ENCODE data around the gene HMBS.
"Not testable (repeated sequence)": the region's sequence is repeated elsewhere in the genome, so short reads cannot be mapped to it uniquely, and the experiment has no call there.

The HMBS gene

DNA sequence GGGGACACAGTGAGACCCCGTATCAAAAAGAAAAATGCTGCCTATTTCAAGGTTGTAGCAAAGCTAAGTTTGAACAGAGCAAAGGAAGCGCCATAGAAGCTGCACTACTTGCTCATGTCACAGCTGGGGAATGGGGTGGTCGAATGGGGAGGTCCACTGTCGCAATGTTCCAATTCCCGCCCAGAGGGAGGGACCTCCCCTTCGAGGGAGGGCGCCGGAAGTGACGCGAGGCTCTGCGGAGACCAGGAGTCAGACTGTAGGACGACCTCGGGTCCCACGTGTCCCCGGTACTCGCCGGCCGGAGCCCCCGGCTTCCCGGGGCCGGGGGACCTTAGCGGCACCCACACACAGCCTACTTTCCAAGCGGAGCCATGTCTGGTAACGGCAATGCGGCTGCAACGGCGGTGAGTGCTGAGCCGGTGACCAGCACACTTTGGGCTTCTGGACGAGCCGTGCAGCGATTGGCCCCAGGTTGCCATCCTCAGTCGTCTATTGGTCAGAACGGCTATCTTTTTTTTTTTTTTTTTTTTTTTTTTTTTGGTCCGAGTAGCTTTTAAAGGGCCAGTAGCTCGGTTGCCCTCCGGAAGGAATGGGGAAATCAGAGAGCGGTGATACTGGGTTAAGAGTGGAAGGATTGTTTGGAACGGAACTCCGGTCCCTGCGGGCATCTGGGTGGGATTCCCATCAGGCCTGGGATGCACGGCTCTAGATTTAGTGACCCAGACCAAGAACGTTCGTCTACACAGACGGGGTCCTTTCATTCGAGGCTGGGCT, at the start of gene HMBS:
TSS of gene HMBS (plus strand) at position 219 of the 774 bp plus-strand sequence. CDS start at position 372, 153 bp downstream.
- peak; percentile 84 for DNase-seq (ENCODE audit: low read depth)

DNA sequence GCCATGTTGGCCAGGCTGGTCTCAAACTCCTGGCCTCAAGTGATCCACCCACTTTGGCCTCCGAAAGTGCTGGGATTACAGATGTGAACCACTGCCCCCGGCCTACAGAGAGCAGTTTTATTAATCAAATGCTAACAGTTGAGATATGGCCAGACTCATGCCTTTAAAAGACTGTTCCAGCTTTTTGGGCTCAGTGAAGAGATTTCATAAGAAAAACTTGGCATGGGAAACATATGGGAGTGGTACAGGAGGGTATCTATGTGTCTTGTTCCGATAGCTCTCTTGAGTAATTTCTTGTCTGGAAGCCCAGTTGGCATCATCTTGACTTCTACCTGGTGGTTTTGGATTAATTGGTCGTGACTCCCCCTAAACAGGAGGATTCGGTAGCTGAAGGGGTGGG, 45.8 kb upstream of the HMBS start:
- no peak for DNase-seq (ENCODE audit: low read depth)

- not testable (repeated sequence) for DNase-seq (ENCODE audit: low read depth)
Measured at GRCh38 chr11:119039471-119039870, 45.2 kb upstream of the HMBS start.

DNA sequence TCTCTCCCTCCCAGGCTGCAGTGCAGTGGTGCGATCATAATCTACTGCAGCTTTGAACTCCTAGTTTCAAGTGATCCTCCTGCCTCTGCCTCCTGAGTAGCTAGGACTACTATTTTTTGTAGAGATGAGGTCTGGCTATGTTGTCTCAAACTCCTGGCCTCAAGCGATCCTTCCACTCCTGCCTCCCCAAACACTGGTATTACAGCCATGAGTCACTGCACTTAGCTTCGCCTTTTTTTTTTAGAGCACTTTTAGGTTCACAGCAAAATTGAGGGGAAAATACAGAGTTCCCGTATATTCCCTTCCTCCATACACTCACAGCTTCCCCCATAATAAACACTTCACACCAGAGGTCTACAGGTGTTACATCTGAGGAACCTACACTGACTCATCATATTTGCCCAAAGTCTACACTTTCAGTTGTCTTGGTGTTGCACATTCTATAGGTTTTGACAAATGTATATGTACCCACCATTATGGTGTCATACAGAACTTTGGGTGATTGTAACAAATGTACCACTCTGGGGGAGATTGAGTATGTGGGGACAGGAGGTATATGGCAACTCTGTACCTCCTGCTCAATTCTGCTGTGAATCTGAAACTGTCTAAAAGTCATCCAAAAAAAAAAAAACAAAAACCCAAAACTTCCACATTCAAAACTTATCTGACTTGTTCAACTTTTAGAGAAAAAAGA, 42.7 kb upstream of the HMBS start:
- no peak for DNase-seq (ENCODE audit: low read depth)

DNA sequence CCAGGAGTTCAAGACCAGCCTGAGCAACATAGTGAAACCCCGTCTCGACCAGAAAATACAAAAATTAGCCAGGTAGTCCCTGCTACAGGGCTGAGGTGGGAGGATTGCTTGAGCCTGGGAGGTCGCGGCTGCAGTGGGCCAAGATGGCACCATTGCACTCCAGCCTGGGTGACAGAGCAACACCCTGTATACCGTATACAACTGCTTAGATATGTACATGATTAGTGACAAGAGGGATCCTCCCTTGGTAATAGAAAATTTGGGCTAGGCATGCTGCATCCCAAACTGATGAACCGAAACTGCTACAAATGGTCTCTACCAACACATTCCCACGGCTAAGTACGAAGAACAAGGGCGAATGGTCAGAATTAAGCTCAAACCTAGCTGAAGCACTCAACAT, 41.8 kb upstream of the HMBS start:
- DNase-seq (ENCODE audit: low read depth): no peak

DNA sequence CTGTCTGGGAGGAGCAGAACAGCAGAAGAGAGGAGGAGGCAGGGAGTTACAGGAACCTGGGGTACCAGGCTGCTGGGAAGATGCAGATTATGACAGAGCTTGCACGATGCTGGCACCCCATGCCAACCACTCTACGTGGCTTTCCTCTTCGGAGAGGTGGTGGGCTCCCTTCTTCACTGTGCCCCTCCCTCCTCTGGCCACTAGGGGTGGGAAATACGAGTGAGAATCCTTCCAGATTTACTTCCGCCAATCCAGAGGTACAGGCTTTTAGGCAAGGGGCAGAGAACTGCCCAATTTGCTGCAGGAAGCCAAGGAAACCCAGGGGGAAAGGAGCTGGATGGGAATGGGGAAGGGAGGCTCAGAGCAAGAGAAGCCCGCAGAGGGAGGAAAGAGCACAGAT, 40.0 kb upstream of the HMBS start:
- no peak for DNase-seq (ENCODE audit: low read depth)

DNA sequence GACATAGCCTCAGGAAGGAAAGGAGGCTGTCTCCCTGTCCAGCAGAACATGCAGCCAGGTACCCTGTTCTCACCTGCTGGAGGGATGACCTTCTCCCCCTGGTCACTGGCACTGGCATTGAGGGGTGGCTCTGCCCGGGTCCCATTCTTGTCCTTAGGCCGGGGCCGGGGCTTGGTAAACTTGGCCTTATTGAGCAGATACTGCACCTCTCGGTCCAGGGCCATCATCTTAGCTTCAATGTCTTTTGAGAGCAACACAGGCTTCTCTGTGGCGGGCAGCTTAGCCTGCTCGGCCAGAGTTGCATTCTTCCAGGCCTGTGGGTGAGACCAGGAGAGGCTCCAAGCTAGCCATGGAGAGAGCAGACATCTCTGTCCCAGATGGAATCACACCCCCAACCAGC, 38.2 kb upstream of the HMBS start:
- no peak for DNase-seq (ENCODE audit: low read depth)

- no peak for DNase-seq (ENCODE audit: low read depth)
Measured at GRCh38 chr11:119047205-119047604, 37.5 kb upstream of the HMBS start.

DNA sequence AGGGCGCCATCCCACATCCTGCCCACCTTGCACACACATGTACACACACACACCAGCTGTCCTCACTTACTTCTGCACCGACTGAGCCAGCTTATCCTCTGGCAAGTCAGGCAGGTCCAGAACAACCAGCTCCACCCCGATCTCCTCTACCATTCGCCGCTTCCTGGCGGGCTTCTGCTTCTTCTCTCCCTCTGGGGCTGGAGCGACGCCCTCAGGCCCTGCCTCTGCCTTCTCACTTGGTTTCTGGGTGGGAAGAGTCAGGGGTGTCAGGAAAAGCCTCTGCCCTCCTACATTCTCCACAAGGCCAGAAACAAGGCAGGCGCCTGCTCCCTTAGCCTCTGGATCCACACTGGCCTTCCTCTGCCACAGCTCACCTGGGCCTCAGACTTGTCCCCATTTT, 36.0 kb upstream of the HMBS start:
- DNase-seq (ENCODE audit: low read depth): no peak

GRCh38 chr11:119049081-119049480, 35.6 kb upstream of the HMBS start:
- no peak for DNase-seq (ENCODE audit: low read depth)

- no peak for DNase-seq (ENCODE audit: low read depth)
Measured at GRCh38 chr11:119051440-119052162, 33.1 kb upstream of the HMBS start.

DNA sequence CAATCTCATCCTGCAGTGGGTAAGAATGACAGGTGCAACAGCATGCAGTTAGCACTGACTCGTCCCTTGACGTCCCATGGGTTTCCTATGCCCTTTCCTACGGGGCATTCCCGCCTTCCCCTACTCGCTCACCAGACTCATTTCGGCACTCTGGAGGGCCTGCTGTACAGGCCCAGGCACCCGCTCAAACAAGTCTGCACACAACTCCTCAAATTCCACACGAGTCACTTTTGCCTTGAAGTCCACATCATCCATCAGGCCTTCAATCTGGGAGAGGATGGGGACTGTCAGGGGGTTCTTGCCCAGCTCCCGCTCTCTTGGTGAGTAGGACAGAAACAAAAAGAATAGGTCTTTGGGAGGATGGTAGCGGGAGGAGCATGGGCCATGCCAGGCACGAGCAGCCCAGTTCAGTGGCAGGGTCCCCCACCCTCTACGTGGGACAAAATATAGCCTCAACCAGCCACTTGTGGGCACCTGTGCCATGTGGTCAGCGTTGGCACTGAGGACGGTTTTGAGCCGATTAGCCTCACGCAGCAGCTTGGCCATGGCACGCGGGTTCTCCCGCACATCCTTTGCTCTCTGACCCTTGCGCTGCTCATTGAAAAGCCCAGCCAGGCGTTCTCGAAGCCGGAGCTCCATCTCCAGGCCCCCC, 32.4 kb upstream of the HMBS start:
- DNase-seq (ENCODE audit: low read depth): no peak

- DNase-seq (ENCODE audit: low read depth): no peak
Measured at GRCh38 chr11:119054418-119054817, 30.3 kb upstream of the HMBS start.

- no peak for DNase-seq (ENCODE audit: low read depth)
Measured at GRCh38 chr11:119055901-119056300, 28.8 kb upstream of the HMBS start.

DNA sequence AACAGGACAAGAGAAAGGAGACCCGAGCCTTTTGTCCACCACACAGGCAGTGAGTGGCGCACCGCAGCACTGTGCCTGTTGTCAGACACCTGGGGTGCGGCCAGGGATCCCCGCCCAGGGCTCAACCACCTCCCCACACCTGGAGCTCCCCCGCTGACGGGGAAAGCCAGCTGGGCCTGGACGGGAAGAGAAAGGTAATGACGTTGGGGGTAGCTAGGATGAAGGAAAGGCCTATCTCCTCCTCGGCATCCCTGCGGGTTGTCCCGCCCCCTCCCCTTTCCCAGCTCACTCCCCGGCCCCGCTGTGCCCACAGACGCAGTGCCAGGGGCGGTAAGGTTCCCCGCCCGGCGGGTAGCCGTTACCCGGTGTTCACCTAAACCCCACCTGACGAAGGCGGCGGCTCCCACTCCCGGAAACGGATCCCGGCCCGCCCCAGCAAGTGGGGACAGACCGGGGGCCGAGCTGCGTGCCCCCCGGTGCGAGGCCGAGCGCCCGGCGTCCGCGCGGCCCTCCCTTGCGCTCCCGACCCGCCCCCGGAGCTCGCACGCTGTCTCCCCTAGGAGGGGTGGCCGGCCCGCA, 28.2 kb upstream of the HMBS start:
- DNase-seq (ENCODE audit: low read depth): no peak

GRCh38 chr11:119057000-119057769, 27.5 kb upstream of the HMBS start, which contains the start of gene HYOU1:
TSS of gene HYOU1 (minus strand) at chr11:119057205. CDS start at chr11:119056160, 1,045 bp downstream.
- peak; percentile 94 for DNase-seq (ENCODE audit: low read depth)

- DNase-seq (ENCODE audit: low read depth): not testable (repeated sequence)
Measured at GRCh38 chr11:119059128-119059527, 25.6 kb upstream of the HMBS start.

DNA sequence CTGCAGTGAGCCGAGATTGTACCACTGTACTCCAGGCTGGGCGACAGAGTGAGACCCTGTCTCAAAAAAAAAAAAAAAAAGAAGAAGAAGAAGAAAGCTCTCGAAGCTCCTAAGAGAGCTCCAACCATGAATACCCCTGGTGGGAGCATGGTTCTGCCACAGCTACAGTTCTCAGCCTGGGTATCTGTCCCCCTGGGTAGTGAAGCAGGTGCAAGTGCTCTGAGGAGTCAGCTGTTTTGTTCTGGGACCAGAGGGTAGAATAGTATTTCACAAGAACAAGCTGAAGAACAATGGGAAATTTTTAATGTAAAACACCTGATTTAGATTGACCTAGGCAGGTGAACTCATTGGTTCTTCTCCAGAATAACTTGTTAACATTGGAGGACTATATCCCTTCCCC, 23.4 kb upstream of the HMBS start:
- DNase-seq (ENCODE audit: low read depth): no peak

GRCh38 chr11:119062779-119063178, 21.9 kb upstream of the HMBS start:
- DNase-seq (ENCODE audit: low read depth): no peak

GRCh38 chr11:119065369-119065768, 19.3 kb upstream of the HMBS start:
- no peak for DNase-seq (ENCODE audit: low read depth)
